Brain microvascular endothelial cell (primary cell): ENCODE measurements around the gene BTBD2.
"Not testable (repeated sequence)": the region's sequence is repeated elsewhere in the genome, so short reads cannot be mapped to it uniquely, and the experiment has no call there.

Experiments
- DNase-seq: peaks from one replicate; pipeline ENCODE4 v3.0.0-alpha.2; 2020
- H3K27ac ChIP-seq: fragments of 250-450 bp; sonication (Bioruptor Pico); 2 replicates; pipeline ENCODE4 v1.5.1; 2020; ENCODE audit warnings: mild to moderate bottlenecking, moderate library complexity
- H3K27me3 ChIP-seq: fragments of 250-450 bp; sonication (Bioruptor Pico); replicated peaks from 2 replicates; pipeline ENCODE4 v1.5.1; 2020; ENCODE audit warnings: mild to moderate bottlenecking
- H3K36me3 ChIP-seq: fragments of 250-450 bp; sonication (Bioruptor Pico); replicated peaks from 2 replicates; pipeline ENCODE4 v1.5.1; 2020; ENCODE audit warnings: mild to moderate bottlenecking
- H3K4me3 ChIP-seq: 2 replicates; pipeline ENCODE4 v1.5.1; 2011; ENCODE audit warnings: low read depth, mild to moderate bottlenecking, control low read depth, low read length, moderate library complexity
- in situ Hi-C: cut with HindIII; loops from 2 replicates; pipeline ENCODE4 v1.10.0; 2017; ENCODE audit warnings: low sequenced_read_pairs, low pct_ligation_motif_present
- TF ChIP-seq, protein P1 (sequence below): IDR thresholded peaks from 2 replicates; pipeline ENCODE4 v1.5.1; 2011; ENCODE audit warnings: low read depth, mild to moderate bottlenecking, moderate library complexity, low read length, control low read depth, inconsistent platforms; ENCODE audit errors: missing control alignments

BTBD2 gene

DNA sequence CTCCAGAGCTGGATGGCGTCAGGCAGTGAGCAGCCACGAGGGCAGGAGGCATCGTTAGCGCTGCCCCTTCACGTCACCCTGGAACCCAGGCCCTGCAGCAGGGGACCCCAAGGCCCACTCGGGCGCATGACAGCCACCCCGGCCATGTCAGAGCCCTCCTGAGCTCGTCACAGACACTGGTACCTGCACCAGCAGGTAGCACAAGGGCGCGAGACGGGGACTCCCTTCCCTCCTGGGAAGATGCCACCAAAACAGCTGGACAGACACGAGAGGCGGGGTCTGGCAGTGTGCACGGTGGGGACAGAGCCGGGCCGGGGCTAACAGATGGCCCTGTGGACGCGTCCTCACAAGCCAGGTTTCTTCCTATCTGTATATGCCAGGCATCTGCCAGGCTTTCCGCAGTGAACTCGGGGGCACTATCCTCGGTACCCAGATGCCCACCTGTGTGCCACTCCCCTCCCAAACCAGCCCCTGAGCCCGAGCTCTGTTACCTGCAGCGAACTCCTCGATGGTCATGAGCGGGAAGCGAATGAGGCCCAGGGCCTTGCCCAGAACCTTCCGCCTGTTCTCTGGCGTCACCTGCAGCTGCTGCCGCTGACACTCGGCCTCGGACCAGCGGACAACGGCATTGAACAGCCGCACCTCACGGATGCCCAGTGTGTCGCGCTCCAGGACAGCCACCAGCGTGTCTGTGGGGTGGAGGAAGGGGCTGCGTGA is 25.8 kb downstream of the BTBD2 start:
- DNase-seq = no peak
- TF ChIP-seq, protein P1, sequence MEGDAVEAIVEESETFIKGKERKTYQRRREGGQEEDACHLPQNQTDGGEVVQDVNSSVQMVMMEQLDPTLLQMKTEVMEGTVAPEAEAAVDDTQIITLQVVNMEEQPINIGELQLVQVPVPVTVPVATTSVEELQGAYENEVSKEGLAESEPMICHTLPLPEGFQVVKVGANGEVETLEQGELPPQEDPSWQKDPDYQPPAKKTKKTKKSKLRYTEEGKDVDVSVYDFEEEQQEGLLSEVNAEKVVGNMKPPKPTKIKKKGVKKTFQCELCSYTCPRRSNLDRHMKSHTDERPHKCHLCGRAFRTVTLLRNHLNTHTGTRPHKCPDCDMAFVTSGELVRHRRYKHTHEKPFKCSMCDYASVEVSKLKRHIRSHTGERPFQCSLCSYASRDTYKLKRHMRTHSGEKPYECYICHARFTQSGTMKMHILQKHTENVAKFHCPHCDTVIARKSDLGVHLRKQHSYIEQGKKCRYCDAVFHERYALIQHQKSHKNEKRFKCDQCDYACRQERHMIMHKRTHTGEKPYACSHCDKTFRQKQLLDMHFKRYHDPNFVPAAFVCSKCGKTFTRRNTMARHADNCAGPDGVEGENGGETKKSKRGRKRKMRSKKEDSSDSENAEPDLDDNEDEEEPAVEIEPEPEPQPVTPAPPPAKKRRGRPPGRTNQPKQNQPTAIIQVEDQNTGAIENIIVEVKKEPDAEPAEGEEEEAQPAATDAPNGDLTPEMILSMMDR = no peak
- Histone ChIP-seq H3K4me3 (no peak overlapping the region), H3K27ac (no peak overlapping the region), H3K27me3 (no peaks in the 10 kb centered on the region), H3K36me3 (peaks cover 58% of the 10 kb centered on the region)
- in situ Hi-C loops = loop anchor here (5.0 kb wide), 1 partner anchor 52 kb away; no protein-coding TSS in a partner anchor

DNA sequence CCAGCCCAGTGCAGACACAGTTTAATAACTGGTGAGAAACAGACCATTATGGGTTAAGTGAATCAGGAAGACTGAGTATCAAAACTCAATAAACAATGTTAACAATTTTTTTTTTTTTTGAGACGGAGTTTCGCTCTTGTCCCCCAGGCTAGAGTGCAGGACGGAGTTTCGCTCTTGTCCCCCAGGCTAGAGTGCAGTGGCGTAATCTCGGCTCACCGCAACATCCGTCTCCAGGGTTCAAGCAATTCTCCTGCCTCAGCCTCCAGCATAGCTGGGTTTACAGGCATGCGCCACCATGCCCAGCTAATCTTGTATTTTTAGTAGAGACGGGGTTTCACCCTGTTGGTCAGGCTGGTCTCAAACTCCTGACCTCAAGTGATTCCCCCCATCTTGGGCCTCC is 27.1 kb downstream of the BTBD2 start:
- in situ Hi-C loops, DNase-seq, H3K27ac ChIP-seq, H3K4me3 ChIP-seq, H3K27me3 ChIP-seq: not testable (repeated sequence)
- H3K36me3 ChIP-seq = peaks cover 59% of the 10 kb centered on the region

DNA sequence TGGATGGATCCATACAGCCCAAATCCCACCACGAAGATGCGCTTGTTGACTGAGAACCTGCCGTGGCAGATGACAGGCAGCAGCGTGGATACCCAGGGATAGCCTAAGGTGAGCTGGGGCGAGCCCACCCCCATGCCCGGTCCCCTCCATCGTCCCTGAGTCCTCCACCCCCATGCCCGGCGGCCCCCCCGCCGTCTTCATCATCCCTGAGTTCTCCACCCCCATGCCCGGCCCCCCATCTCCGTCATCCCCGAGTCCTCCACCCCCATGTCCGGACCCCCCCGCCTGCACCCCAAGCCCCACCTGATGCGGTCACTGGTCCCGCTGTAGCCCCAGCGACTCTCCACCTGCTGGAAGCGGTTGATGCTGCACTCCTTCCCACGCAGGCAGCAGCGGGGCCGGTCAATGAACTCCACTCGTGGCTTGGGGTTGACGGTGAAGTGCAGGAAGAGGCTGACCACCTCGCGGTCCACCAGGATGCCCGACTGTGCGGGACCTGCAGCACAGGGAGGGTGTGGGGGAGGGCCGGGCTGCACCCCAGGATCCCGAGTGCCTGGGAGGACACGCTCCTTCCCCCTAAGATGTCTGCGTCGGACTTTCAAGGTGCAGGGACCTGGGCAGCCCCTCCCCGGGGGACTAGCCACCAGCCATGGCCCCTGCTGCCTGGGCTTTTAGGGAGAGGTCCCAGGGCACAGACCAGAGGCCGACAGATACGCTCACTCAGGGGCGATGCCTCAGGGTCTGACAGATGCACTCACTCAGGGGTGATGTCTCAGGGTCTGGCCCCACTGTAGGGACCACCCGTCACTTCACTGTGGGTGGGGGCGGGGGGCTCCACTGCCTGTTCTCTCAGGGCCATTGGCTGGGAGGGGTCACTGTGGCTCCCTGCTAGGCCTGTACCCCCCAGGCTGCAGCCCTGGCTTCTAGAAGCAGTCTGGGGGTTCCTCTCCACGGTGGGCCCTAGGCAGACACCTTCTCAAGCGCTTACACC is 28.0 kb downstream of the BTBD2 start:
- TF ChIP-seq, protein P1 = no peak
- no peak for DNase-seq
- in situ Hi-C loops = no loop called here
- H3K27me3 ChIP-seq = no peaks in the 10 kb centered on the region
- peaks cover 63% of the 10 kb centered on the region for H3K36me3 ChIP-seq
- no peak overlapping the region for H3K27ac ChIP-seq
- H3K4me3 ChIP-seq = no peak overlapping the region

DNA sequence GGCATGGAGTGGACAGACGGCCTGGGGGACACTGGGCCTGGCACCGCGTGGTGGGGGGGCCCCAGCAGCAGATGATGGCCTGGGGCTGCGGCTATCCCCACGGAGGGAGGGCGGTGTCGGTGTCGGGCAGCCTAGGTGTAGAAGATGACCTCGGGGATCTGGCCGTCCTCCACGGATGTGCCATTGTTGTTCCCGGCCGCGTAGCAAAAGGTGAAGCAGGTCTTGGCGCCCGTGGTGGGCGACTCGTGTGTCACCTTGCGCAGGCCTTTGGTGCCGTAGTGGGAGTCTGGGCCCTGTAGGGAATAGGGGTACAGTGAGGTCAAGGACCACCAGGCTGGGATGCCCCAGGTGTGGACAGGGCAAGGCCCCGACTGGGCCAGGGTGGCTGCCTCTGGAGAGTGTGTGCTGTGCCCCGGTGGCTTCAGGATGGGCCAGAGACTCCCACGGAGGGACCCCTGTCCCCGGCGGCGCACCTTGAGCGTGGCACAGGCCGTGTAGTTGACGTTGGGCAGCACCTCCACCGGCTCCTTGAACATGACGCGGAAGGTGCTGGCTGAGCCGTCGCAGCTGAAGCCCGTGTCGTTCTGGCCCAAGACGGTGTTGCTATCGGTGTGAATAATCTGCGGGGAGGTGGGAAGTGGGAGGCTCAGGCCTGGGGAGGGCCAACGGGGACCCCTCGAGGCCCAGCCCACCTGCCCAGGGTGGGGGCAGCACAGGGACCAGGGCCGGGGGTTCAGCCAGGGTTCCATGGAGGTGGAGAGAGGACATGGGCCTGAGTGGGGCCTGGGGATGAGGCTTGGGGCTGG is 29.0 kb downstream of the BTBD2 start:
- Histone ChIP-seq H3K36me3 (peaks cover 69% of the 10 kb centered on the region), H3K4me3 (no peak overlapping the region), H3K27me3 (no peaks in the 10 kb centered on the region), H3K27ac (no peak overlapping the region)
- DNase-seq = no peak
- in situ Hi-C loops = no loop called here
- TF ChIP-seq, protein P1 = no peak

DNA sequence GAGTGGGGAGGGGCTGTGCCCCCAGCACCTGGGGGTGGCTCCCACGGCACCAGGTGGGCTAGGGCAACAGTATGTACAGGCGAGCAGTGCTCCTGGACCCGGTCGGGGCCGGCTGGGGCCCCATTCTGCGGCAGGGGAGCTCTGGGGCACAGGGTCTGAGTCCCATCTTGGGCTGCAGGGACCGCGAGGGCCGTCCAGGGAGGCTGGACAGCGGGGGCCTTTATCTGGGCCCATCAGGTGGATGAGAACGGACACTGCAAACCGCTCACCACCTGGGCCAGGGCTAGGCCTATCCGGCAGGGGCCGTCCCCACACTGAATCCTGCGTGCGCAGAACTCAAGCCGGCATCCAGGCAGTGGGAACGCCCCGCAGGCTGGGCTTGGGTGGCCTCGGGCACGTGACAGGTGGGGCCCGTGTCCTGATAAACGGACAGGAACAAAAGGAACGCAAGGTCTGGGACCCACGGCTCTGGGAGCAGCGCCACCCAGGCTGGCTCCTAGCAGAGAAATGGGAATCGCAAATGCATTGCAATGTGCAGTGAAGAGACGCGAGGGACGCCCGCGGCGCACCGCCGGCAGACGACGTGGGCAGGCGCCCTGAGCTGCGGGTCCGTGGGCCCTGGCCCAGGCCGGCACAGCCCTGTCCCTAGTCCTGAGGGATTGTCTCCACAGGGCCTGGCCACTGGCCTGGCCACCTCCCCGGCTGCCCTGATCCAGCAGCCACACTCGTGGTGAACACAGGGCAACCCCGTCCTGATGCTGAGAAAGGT is 29.7 kb downstream of the BTBD2 start:
- TF ChIP-seq, protein P1 = no peak
- peaks cover 68% of the 10 kb centered on the region for H3K36me3 ChIP-seq
- H3K27me3 ChIP-seq = no peaks in the 10 kb centered on the region
- no peak overlapping the region for H3K27ac ChIP-seq
- no peak for DNase-seq
- in situ Hi-C loops = no loop called here
- H3K4me3 ChIP-seq = no peak overlapping the region
